ENCODE results near the gene IQCM.
"Not testable (repeated sequence)": the region's sequence is repeated elsewhere in the genome, so short reads cannot be mapped to it uniquely, and the experiment has no call there.

The IQCM gene

DNA sequence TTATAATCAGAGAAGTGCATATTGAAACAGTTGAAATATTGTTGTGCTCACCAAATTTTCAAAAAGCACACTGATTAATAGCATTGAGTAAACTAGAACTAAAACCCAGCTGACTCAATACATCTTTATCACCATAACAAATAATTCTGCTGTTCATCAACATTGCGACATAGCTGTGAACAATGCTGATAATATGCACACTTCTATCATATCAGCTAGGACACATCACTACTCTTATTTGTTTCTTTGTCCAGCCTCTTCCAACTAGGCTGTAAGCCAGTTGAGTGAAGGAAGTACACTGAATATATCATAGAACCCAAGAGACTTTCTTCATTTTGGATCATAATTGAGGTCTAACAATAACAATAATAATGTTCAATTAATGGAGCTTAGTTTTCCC is 349.7 kb downstream of the IQCM start:
- DNase-seq (ENCODE audit: low read depth in 2 of 2) = no peak

DNA sequence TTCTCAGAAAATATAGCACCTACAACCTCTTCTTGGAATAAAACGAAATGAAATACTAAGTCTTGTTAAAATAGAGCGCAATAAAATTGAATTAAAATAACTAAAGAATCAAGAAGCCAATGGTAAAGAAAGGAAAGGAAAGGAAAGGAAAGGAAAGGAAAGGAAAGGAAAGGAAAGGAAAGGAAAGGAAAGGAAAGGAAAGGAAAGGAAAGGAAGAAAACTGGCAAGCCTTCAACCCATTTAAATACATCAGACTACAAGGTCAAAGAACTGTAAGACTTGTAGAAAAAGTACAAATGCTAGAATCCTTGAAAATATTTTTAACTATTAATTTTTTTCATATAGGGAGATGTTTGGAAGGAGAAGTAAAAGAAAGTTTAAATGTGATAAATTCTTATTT is 372.1 kb downstream of the IQCM start:
- DNase-seq (ENCODE audit: low read depth in 2 of 2) = no peak

DNA sequence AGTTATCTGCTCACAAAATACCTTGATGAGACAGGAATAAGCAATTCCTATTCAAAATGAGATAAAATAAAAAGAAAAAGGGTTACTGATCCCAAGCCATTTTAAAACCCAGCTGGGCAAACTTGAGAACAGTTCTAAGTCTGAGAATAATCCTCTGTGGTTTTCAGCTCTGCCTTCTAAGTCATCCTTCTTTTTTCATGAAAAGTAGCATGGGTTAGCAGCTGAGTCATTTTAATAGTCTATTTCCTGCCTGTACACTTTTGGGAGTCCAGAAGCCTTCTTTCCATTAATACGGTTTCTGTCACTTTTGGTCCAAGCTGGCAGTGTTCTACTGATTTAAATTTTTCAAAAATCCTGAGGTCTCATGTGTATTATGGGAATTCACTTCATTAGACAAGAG is 374.3 kb downstream of the IQCM start:
- DNase-seq (ENCODE audit: low read depth in 2 of 2) = no peak

DNA sequence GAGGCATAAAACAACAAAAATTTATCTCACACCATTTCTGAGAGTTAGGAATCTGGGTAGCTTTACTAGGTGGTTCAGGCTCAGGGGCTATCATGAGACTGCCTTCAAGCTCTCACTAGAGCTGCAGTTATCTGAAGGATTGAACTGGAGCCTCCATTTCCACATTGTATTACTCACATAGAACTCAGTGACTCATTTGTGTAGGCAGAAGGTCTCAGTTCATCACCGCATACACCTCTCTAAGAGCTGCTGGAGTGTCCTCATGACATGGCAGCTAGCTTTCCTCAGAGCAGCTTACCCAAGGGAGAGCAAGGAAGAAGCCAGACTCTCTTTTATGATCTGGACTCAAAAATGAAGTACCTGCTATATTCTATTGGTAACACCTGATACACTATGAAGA is 389.2 kb downstream of the IQCM start:
- no peak for DNase-seq (ENCODE audit: low read depth in 2 of 2)

DNA sequence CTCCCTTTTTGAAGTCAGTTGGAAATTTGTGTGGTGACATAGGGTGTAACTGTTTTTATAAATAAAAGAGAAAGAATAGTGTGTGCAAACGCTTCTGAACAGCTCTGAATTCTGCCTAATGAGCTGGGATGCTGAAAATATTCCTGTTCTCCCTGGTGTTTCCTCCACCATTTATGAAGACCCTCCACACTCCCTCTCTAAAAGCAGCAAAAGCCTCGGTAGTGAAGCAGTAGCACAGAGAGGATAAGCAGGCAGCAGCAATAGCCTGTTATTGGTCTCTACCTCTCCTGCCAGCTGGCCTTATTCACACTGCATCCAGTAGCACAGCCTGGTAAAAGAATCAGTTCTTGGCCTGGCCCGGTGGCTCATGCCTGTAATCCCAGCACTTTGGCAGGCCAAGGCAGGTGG is 406.1 kb downstream of the IQCM start:
- no peak for DNase-seq (ENCODE audit: low read depth in 2 of 2)

DNA sequence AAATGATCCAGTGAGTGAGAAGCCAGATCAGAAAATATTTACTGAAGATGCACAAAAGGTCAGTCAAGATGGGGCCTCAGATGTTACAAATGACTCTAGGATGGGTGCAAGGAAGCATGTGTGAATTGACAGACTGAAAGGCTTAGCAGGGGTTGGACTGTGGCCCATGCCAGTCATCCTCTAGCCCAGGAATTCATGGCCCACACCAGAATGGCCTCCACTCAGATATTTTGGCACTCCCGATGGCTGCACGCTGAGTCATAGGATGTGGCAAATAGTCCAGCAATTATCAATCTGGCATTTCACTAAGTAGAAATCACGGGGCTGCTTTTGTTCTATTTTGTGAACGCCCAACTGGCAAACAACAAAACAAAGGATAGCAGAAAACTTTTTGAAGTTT is 406.5 kb downstream of the IQCM start:
- no peak for DNase-seq (ENCODE audit: low read depth in 2 of 2)

DNA sequence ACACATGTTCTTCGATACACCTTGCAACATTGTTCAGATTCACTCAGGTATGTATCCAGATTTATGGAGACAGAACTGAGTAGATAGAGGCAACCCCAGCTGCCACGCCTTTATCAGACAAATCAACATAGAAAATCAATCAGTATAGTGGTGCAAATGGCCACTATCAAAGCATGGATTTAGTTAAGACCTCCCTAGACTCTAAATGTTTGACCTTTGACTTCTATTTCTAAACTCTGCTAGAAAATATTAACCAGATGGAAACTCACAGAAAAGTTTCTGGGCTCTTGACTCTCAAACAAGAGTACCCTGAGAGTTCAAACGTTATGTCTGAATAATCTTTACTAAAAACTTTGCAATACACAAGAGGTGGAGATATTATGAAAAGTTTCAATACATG is 411.5 kb downstream of the IQCM start:
- DNase-seq (ENCODE audit: low read depth in 2 of 2) = no peak

DNA sequence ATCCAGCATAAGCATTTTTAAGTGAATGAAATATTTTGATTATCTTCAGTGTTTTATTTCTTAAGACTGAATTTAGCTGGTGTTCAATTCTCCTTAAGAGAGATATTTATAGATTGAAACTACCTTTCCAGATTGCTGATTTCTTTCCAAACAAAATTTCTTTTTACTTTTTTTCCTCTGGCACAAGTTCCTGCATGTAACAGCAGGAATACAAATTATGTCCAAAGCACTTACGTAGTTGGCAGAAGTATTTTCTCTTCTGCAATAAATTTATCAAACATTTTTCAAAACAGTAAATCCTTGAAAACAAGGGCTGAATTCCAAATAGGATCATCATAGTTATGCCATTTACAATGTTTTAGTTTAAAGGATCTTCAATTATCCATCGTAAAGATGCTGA is 412.6 kb downstream of the IQCM start:
- no peak for DNase-seq (ENCODE audit: low read depth in 2 of 2)

DNA sequence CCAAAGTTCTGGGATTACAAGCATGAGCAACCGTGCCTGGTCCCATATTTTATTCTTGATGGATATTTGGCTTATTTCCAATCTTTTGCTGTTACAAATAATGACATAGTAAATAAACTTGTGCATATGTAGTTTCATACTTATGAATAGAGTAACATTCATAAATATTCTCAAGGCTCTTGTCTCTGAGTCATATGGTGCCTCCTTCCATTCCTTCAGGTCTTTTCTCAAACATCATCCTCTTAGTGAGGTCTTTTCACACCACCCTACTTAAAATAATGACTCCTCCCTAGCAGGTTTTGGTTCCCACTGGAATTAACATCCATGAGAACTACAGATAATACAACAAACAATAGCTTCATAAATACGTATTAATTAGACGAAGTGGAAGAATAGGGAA is 416.6 kb downstream of the IQCM start:
- DNase-seq (ENCODE audit: low read depth in 2 of 2) = no peak

DNA sequence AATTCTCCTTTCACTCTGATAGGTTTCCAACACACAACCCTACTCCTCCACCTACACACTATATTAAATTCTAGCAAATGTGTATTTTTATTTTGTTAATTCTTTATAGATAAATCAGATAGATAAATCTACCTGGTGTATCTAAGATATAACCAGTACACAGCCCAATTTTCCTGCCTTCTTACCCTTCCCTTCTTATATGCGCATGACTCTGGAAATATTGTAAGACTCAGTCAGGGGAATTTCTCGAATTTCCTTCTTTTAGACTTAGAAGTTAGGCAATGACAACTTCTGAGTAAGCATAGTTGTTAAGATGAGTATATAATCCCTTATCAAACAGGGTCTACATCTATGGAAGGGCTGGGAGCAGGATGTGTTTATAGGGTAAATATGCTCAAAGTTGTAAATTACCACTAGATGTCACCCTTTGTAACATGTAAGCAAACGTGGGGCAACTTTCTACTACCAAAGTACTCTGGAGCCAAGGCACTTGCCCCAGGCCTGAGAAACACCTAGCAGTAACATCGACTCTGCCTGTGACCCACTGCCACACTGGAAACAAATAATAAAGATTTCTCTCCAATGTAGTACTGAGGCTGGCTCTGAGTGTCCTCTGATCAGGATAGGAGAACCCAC is 444.7 kb downstream of the IQCM start:
- DNase-seq (ENCODE audit: low read depth in 2 of 2) = no peak

DNA sequence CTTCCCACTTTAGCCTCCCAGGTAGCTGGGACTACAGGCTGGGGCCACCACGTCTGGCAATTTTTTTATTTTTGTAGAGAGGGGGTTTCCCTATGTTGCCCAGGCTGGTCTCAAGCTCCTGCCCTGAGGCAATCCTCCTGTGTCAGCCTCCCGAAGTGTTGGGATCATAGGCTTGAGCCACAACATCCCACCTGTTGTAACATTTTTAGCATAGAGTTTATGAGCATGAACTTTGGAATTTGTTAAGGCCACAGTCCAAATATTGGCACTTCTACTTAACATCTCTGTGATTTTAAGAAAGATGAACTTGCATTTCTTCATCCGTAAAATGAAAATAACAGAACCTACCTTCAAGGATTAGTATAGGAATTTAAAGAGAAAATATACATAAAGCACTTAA is 445.6 kb downstream of the IQCM start:
- no peak for DNase-seq (ENCODE audit: low read depth in 2 of 2)

DNA sequence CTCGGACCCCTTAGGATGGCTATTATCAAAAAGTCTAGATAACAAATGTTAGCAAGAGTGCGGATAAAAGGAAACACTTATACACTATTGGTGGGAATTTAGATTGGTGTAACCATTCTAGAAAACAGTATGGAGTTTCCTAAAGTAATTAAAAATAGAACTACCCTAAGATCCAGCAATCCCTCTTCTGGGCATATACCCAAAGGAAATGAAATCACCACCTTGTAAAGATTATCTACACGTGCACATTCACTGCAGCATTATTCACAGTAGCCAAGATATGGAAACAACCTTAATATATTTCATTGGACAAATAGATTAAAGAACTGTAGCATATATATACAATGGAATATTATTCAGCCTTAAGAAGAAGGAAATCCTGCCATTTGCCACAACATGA is 462.4 kb downstream of the IQCM start:
- DNase-seq (ENCODE audit: low read depth in 2 of 2) = no peak

DNA sequence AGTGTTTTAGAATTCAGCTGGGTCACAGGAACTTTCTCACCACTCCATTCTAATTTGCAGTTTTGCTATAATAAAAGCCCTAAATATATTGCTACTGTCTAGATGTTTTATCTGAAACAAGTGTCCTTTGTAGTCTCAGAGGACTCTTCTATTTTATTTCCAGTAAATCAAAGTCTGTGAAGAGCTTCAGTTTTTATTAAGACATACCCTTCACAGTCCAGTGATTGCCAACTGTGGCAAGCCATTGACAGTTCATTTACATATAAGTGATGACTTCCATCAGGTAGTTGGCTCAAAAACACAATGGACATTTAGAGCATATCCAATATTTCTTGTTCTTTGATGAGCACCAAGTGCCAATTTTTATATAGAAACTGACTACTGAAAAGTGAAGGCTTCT is 466.1 kb downstream of the IQCM start:
- DNase-seq (ENCODE audit: low read depth in 2 of 2) = no peak

DNA sequence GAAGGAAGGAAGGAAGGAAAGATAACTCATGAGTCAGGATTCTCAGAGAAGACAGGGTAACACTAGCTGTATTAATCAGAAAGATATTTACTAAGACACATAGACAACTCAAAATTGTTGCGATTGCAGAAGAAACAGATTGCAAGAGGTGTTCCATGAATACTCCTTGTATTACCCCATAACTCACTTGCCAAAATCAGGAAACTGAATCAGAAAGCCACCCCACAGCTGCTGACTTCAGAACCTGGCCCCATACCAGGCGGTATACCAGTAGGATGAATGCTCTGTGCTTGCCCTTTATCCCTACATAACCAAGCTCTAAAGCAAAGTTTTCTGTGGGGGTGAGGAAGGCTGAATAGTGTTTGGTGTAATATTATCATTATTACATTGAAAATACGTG is 468.5 kb downstream of the IQCM start:
- no peak for DNase-seq (ENCODE audit: low read depth in 2 of 2)

DNA sequence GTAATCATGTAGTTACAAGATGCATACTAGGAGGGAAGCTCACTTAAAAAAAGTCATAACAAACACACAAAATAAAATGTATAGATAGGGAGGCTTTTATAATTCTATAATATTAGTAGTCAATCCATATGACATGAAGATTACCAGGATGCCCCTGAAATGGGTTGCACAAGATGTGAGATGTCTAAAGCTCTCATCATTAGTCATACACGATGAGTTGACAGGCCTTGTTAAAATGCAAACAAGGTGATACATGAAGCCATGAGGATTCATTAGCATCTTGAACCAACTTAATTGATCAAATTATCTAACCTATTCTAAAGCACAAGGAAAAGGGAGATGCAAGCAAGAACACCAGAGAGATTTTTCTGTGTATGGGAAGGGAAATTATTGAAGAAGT is 470.2 kb downstream of the IQCM start:
- no peak for DNase-seq (ENCODE audit: low read depth in 2 of 2)

DNA sequence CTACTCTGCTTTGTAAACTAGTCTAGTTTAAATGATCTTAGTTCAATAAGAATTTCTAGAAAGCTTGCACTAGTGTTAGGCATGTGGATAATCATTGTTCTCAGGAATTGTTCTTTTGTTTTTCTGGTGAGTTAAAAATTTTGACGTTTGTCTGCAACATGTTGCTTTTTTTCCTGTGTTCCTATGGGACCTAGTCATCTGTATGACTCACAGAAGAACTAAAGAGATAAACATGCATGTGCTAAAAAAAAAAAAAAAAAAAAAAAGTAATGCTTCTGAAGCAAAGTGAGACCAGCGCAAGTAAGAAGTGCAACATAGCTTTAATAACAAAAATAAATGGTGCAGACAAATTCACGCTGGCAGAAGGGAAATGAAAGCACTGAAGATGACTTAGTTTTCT is 471.2 kb downstream of the IQCM start:
- DNase-seq (ENCODE audit: low read depth in 2 of 2) = no peak

DNA sequence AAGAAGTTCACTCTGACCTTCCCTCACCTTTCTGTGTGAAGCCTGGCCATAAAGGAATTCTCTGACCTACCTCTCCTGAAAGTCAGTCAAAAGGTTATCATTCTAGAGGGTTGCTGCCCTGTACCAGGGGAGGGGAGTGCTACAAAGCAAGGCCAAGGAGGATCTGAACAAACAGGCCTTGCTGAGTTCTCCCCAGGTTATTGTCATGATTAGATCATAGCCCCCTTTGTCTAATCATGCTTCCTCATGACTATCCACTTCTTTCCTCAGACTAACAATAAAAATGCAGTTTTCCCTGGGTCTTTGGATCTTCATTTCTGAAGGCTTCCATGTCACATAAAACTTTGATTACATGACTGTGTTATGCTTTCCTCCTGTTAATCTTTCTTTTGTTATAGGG is 472.0 kb downstream of the IQCM start:
- DNase-seq (ENCODE audit: low read depth in 2 of 2) = no peak

DNA sequence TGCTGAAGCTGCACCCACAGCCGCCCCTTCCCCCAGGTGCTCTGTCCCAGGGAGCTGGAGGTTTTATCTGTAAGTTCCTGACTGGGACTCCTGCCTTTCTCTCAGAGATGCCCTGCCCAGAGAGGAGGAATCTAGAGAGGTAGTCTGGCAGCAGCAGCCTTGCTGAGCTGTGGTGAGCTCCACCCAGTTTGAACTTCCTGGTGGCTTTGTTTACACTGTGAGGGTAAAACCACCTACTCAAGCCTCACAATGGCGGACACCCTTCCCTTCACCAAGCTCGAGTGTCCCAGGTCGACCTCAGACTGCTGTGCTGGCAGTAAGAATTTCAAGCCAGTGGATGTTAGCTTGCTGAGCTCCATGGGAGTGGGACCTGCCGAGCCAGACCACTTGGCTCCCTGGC is 474.5 kb downstream of the IQCM start:
- DNase-seq (ENCODE audit: low read depth in 2 of 2) = not testable (repeated sequence)

DNA sequence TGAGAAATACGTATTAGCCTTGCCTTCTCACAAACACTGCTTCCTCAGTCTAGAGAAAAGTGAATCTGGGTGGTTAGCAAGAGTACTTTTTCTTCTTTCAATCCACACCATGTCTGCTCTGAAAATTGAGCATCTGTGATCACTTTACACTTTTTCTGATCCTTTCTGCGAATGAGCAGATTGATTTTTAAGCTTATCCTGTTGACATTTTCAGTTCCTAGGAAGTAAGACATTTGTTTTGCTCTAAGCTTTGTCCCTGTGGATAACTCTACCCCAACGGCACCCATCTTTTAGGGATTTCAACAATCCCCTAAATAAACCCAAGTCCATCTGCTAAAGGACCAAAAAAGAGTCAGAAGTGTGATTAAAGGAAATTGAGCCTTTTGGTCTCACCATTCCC is 487.5 kb downstream of the IQCM start:
- DNase-seq (ENCODE audit: low read depth in 2 of 2) = no peak

DNA sequence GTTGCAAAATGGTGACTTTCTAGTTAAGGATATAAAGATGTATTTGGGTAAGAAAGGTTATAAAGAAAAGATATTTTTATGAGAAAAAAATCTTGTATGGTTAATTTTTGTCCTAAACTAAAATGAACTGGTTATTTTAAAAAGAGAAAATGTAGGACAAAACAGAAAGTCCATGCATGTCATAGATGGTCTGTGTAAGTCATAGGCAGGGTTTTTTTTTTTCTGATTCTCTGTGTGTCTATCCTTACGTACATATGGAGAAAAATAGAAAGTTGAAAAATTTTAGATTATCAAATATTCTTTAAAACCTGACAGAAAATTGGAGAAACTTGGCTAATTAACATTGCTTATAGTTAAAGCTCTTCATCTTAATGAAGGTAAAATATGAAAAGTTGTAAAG is 493.4 kb downstream of the IQCM start:
- no peak for DNase-seq (ENCODE audit: low read depth in 2 of 2)

DNA sequence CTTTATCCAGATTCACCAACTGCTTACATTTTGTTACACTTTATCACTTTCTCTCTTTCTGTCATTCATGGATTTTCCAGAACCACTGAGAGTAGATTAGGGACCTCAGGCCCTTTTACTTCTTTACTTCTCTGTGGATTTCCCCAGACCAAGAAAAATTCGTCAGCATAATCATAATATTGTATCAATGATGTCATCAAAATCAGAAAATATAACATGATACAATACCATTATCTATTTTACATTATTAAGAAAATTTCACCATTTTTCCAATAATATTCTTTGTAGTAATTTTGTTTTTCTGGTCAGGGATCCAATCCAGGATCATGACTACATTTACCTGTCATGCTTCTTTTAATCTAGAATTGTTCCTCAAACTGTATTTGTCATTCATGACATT is 494.2 kb downstream of the IQCM start:
- no peak for DNase-seq (ENCODE audit: low read depth in 2 of 2)

DNA sequence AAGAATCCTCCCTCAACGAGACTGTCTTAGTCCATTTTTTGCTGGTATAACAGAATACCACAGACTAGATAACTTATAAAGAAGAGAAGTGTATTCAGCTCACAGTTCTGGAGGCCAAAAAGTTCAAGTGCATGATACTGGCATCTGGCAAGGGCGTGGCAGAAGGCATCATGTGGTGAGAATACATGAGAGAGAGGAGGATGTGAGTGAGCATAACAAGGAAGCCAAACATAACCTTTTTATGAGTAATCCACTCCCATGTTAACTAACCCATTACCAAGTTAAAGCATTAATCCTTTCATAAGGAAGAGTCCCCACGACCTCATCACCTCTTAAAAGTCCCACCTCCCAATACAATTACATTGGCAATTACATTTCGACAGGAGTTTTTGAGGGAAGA is 504.6 kb downstream of the IQCM start:
- no peak for DNase-seq (ENCODE audit: low read depth in 2 of 2)

DNA sequence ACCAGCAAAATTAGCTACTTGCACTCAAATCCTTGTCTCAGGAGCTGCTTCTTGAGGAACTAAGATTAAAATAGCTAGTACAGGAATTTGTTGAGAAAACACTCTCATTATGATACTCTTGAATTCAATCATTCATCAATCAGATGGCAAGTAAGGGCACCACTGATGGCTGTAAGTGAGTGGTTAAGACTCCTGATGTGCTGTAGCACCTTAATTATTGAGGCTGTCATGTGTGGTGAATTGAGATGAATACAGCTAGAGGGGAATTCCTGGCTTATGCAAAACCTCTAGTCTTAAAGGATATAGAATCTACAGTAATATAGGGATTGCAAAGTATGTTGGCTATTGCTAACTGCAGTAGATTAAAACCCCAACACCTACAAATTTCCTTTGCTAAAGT is 509.1 kb downstream of the IQCM start:
- DNase-seq (ENCODE audit: low read depth in 2 of 2) = no peak
